HepG2 (cell line): ENCODE results near the gene VSTM4.

Experiments
- NCOA2 ChIP-seq: sonication (generic); formaldehyde crosslinking; IDR thresholded peaks from 2 replicates; pipeline ENCODE4 v1.8.0; 2022; ENCODE audit warnings: inconsistent platforms
- TF ChIP-seq, protein P1 (sequence below): sonication (generic); formaldehyde crosslinking; IDR thresholded peaks from 2 replicates; pipeline ENCODE4 v1.5.0; 2020; ENCODE audit warnings: mild to moderate bottlenecking, missing genetic modification reagents, moderate library complexity

DNA sequence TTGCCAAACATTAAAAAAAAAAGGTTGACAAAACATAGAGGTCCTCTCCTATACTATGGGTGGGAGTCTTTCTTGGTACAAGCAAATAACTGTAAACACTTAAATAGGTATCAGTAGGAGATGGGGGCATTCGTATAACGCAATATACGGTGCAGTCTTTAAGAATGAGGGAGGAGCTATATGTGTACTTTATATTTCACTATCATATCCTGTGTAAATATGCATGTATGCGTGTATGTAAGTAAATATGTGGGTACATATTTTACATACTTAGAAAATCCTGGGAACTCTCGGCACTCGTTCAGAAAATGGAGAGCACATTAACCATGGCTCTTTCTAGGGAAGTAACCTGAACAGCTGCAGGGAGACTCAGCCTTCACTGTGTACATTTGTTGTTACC lies 93.6 kb downstream of the VSTM4 start:
- no peak for TF ChIP-seq NCOA2 (CRISPR knock-in tag)
- TF ChIP-seq, protein P1, sequence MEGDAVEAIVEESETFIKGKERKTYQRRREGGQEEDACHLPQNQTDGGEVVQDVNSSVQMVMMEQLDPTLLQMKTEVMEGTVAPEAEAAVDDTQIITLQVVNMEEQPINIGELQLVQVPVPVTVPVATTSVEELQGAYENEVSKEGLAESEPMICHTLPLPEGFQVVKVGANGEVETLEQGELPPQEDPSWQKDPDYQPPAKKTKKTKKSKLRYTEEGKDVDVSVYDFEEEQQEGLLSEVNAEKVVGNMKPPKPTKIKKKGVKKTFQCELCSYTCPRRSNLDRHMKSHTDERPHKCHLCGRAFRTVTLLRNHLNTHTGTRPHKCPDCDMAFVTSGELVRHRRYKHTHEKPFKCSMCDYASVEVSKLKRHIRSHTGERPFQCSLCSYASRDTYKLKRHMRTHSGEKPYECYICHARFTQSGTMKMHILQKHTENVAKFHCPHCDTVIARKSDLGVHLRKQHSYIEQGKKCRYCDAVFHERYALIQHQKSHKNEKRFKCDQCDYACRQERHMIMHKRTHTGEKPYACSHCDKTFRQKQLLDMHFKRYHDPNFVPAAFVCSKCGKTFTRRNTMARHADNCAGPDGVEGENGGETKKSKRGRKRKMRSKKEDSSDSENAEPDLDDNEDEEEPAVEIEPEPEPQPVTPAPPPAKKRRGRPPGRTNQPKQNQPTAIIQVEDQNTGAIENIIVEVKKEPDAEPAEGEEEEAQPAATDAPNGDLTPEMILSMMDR (CRISPR knock-in tag) = no peak
